Measurements from ENCODE around the gene THAP10.
"Not testable (repeated sequence)": the region's sequence is repeated elsewhere in the genome, so short reads cannot be mapped to it uniquely, and the experiment has no call there.

THAP10 gene

DNA sequence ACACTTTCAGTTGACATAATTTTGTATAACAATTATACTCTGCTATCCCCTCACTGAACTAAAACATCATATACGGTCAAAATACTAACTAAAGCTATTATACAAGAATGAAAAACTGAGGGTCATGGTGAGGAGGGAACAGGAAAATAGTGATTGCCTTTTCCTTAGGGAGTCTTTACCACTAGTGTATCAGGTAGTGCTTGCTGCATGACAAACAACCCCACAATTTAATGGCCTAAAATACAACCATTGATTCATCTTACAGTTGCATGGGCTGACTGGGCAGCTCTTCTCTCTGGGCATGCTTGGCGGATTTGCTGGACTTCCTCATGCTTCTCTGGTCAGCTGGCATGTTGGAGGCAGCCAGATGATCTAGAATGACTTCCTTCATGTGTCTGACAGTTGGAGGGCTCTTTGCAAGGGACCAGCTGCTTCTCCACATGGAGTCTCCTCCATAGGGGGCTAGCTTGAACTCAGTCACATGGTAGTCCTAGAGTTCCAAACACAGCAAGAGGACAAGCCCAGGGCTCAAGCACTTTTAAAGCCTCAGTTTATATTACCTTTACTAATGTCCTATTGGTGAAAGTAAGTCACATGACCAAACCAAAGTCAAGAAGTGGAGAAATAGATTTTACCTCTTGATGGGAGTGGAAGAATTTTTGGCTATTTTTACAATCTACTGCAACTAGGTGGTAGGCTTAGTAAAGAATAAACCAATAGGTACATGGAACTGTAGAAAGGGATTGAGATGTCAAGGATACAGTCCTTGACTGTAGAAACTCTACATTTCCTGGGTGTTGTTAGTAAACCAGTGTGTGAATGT is 18.8 kb downstream of the THAP10 start:
- DNase-seq (ENCODE audit: extremely low spot score) = no peak
- TF ChIP-seq CTCF (IDR thresholded peaks at IDR 0.05; ENCODE audit: control extremely low read depth, extremely low read depth, low read depth, missing control alignments) = no peak
- ChIA-PET POLR2A (no interaction called here), CTCF (interaction anchor here (1.2 to 1.3 kb wide), 2 partner anchors 12 to 21 kb away, joined by 3 read pairs; no protein-coding TSS in a partner anchor)

DNA sequence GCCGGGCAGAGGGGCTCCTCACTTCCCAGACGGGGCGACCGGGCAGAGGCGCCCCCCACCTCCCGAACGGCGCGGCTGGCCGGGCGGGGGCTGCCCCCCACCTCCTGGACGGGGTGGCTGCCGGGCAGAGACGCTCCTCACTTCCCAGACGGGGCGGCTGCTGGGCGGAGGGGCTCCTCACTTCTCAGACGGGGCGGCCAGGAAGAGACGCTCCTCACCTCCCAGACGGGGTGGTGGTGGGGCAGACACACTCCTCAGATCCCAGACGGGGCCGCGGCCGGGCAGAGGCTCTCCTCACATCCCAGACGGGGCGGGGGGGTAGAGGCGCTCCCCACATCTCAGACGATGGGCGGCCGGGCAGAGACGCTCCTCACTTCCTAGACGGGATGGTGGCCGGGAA is 20.7 kb downstream of the THAP10 start:
- CTCF ChIA-PET; POLR2A ChIA-PET; DNase-seq (ENCODE audit: extremely low spot score): not testable (repeated sequence)

GRCh38 chr15:70870051-70870450 is 22.2 kb downstream of the THAP10 start:
- ChIA-PET CTCF (interaction anchor here (1.4 to 2.4 kb wide), 2 partner anchors 11 to 45 kb away, joined by 4 to 6 read pairs; no protein-coding TSS in a partner anchor), POLR2A (no interaction called here)
- DNase-seq (ENCODE audit: extremely low spot score) = no peak
- no peak for TF ChIP-seq CTCF (IDR thresholded peaks at IDR 0.05; ENCODE audit: control extremely low read depth, extremely low read depth, low read depth, missing control alignments)

DNA sequence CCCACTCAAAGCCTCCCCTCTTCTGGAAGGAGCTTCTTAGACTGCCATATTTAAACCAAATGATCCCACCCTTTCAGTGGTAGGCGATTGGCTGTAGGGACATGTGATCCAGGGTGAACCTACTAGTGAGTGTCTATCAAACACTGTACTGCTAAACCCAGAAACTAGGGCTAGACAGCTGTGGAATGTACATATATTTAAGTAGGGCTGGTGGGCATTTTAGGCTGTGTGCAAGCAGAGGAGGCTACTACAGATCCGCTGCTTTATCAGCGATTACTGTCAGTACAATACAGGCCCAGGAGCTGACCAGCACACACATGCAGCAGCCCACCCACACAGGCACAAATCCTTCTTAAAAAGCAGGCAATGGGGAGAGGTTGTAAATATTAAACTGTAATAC is 22.9 kb downstream of the THAP10 start:
- TF ChIP-seq CTCF (IDR thresholded peaks at IDR 0.05; ENCODE audit: control extremely low read depth, extremely low read depth, low read depth, missing control alignments) = no peak
- ChIA-PET POLR2A (no interaction called here), CTCF (interaction anchor here (1.2 to 2.4 kb wide), 3 partner anchors 10 to 44 kb away, joined by 4 to 7 read pairs (median 6); no protein-coding TSS in a partner anchor)

DNA sequence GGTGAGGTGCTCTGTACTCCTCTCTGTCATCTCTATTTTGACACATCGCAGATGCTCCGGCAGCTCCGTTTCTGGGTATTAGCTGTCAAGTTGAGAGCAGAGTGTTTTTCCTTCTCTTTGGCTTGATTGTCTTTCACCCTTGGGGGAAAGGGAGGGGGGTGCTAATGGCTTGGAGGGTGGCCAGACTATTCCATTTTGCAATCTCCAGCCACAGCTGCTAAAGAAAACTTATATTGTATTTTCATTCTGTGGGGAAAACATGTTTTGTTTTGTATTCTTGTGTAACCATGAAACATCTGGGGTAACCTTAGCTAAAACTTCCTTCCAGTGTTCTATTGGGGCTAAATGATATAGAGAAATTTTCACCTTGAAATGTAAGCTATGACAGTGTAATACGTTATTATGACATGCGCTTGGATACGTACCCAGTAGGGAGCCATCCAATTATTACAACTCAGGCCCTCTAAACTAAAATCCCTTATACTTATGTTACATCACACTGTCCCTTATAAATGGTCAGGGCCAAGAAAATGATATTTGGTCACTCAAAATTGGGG is 24.2 kb downstream of the THAP10 start:
- ChIA-PET CTCF (interaction anchor here (2.4 kb wide), 1 partner anchor 9 kb away, joined by 6 read pairs; no protein-coding TSS in a partner anchor), POLR2A (no interaction called here)
- DNase-seq (ENCODE audit: extremely low spot score) = no peak
- TF ChIP-seq CTCF (IDR thresholded peaks at IDR 0.05; ENCODE audit: control extremely low read depth, extremely low read depth, low read depth, missing control alignments) = no peak

More for the DNA sequence above, 22.9 kb downstream of the THAP10 start:
- DNase-seq (ENCODE audit: extremely low spot score) = no peak

DNA sequence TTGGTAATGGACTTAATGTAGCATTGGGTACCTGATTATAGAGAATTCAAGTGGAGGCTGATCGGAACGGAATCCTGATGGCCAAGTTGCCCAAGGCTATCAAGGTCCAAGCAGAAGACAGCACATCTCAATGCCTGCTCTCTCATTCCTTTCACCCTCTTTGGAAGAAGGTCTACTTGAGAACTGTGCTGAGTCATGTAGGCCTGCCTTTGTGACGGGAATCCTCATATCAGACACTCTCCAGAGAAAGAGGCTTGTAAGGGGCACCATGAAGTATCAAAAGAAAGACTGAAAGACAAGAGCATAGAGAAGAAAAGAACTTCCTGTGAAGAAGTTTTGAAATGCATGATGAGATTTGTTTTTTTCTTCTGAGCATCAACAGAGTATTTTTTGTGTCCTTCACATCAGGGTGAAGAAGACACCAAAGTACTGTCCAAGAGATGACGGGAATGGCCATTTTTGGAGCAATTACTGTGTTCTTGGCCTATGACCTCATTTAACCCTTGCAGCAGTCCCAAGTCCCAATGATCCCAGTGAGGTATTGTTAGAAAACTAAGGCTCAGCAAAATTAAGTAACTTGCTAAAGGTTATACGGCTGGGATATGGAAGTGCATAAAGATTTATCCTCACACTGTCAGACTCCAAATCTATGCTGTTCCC is 25.1 kb downstream of the THAP10 start:
- ChIA-PET POLR2A (no interaction called here), CTCF (no interaction called here)
- DNase-seq (ENCODE audit: extremely low spot score) = no peak
- TF ChIP-seq CTCF (IDR thresholded peaks at IDR 0.05; ENCODE audit: control extremely low read depth, extremely low read depth, low read depth, missing control alignments) = no peak
